Right cardiac atrium (tissue), 5 donors: Measurements from ENCODE around the gene RNF4. TPM values are rescaled to one million over a fixed set of nuclear protein-coding genes. Genes with fewer than 3 reads are reported as not detected.
A peak's percentile ranks its signal among the peaks of the same experiment; 100 is the strongest.

ENCODE experiments used
- ATAC-seq, 2 donors: fragments of 200-7000 bp; cut with Tn5 transposase; one replicate each; pipeline versions ENCODE4 v1.8.0 to v1.9.1; 2020; ENCODE audit warnings: moderate library complexity in 2 of 2, mild to moderate bottlenecking in 1 of 2
- DNase-seq, 3 donors: peaks; one replicate each; pipeline ENCODE4 v3.0.0-alpha.2; 2020
- H3K27ac ChIP-seq: one replicate; pipeline ENCODE4 v1.5.1; 2013; ENCODE audit warnings: mild to moderate bottlenecking, low read length, control low read depth, moderate library complexity
- H3K27me3 ChIP-seq: one replicate; pipeline ENCODE4 v1.6.1; 2013; ENCODE audit not compliant: control insufficient read depth, insufficient read depth
- H3K4me1 ChIP-seq: one replicate; pipeline ENCODE4 v1.6.1; 2013; ENCODE audit warnings: low read length; ENCODE audit not compliant: control insufficient read depth, insufficient read depth
- H3K4me3 ChIP-seq: one replicate; pipeline ENCODE4 v1.5.1; 2013; ENCODE audit warnings: low read length, control low read depth
- H3K9me3 ChIP-seq: one replicate; pipeline ENCODE4 v1.6.1; 2013; ENCODE audit warnings: low read length; ENCODE audit not compliant: control insufficient read depth
- WGBS: extraction: QIAGEN DNeasy Blood & Tissue Kit; methylation state at CpG from one replicate; pipeline ENCODE4 v1.1.7; 2013; 5-methylcytosine and 5-hydroxymethylcytosine counted together
- intact Hi-C, 4 donors: fragments of 100-400 bp; cut with DNase I; formaldehyde crosslinking; loops; one replicate each; pipeline versions ENCODE4 v1.11.0 to v1.14.0; 2022 to 2023
- long read RNA-seq, 4 donors: library from polyadenylated mRNA; unstranded; transcript quantifications; one replicate each; pipeline ENCODE4 v2.0.0, GENCODE V29; 2020 to 2021
- polyA plus RNA-seq: library from polyadenylated mRNA; stranded (reverse); fragments of 200-250 nt; gene quantifications from one replicate; pipeline ENCODE4 v1.2.3, GENCODE V29; 2013
- total RNA-seq, 4 donors: library from RNA; stranded (reverse); fragmentation: NEBNext Ultra II Directional; extraction: Animal tissue kit (Norgen Biotek cat#: 25700); gene quantifications; one replicate each; pipeline ENCODE4 v1.2.1, GENCODE V29; 2021
- donor health status: healthy with polysubstance abuse.
- donor health status: DM: no; HTN: yes; CAD: no.
- donor health status: DM: no; HTN: no; CAD: no.
- donor health status: DM: no; HTN: yes; CAD: no; lungs with severe emphysema.
- donor health status: DM: yes; HTN: yes; CAD: no.

RNF4 gene, protein sequence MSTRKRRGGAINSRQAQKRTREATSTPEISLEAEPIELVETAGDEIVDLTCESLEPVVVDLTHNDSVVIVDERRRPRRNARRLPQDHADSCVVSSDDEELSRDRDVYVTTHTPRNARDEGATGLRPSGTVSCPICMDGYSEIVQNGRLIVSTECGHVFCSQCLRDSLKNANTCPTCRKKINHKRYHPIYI
- total RNA-seq, result 10 to 100 TPM; 28.2 to 35.7 (median 32.1) TPM
- polyA plus RNA-seq, result 16.3 TPM
- long read RNA-seq, donor 1, partial matches to known transcripts, result 4 of 78 reads
- long read RNA-seq, donor 1, other reads (novel, unspliced or antisense), result 74 of 78 reads
- long read RNA-seq, donor 2, partial matches to known transcripts, result 0 of 26 reads
- long read RNA-seq, donor 2, other reads (novel, unspliced or antisense), result 26 of 26 reads
- long read RNA-seq, donor 3, partial matches to known transcripts, result 5 of 183 reads
- long read RNA-seq, donor 3, other reads (novel, unspliced or antisense), result 177 of 183 reads
- long read RNA-seq, donor 4, partial matches to known transcripts, result 0 of 31 reads
- long read RNA-seq, donor 4, other reads (novel, unspliced or antisense), result 31 of 31 reads

DNA sequence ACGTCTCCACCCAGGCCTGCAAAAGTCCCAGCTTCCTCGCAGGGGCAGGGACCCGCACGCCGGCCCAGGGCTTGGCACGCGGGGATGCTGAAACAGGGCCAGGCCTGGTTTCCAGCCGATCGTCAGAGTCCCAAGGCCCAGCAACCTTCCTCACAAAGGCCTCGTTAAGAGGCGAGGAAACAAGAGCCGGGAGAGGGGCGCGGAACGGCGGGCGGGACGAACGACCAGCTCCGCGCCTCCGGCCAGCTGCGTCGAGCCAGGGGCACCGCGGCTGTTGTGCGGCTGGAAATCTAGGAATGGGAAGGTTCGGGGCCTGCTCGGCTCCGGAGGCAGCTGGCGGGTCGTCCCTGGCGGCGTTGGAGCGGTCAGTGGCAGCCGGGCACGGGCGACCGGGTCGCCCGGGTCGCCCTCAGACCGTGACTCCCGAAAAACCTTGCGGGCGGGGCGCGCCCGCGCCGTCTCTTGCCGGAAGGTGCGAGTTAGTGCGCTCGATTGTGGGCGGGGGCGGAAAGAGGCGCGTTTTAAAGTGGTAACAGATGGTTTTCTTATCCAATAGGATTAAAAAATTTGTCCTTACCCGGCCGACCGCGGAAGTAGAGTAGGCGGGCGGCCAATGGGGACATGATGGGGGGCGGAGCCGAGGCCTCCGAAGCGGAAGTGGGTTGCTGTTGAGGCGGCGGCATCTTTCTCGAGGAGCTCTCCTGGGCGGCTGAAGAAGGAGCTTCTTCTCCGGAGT is at the start of gene RNF4:
Gene RNF4, plus strand, starts transcription at position 651 of the 736 bp plus-strand sequence. CDS start 21,388 bp downstream, outside the sequence.
- Histone ChIP-seq H3K4me3 (peak within 1 kb of the TSS; percentile 78), H3K4me1 (no peaks in the 10 kb centered on the region), H3K27ac (peak within 1 kb of the TSS; percentile 96), H3K27me3 (no peaks in the 10 kb centered on the region), H3K9me3 (no peaks in the 10 kb centered on the region)
- intact Hi-C loops, result loop anchor here in 2 of 4 donors (10.0 kb wide), 1 partner anchor 244 kb away; no protein-coding TSS in a partner anchor
- ATAC-seq (peak; percentile 96), DNase-seq (peak; percentile 96 to 99 (median 98))
- under 1% methylated on average over 74 of the region's 74 CpGs for WGBS

DNA sequence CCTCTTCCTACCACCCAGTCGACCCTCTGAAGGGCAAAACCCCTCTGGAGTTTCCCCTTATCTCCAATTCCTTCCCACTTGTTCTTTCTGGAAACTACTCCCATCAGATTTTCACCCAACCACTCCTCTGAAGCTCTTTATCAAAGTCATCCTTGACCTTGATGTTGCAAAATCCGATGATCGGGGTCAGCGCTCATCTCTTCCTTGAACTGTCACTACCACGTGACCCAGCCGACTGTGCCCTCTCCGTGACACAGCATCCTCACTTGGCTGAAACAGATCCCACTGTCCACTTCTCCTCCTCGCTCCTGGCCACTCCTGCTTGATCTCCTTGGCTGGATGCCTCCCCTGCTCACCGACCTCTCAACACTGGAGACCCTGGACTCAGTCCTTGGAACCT is 49.1 kb upstream of the RNF4 start:
- no peak overlapping the region for H3K4me3 ChIP-seq
- intact Hi-C loops, result loop anchor here in 2 of 4 donors (10.0 kb wide), 1 partner anchor 165 kb away; no protein-coding TSS in a partner anchor
- peaks cover 2% of the 10 kb centered on the region for H3K4me1 ChIP-seq
- H3K27ac ChIP-seq, result no peak overlapping the region
- 43% methylated on average over 9 of the region's 9 CpGs for WGBS
- ATAC-seq (no peak), DNase-seq (peak in 1 of 3 donors; percentile 43)
- no peaks in the 10 kb centered on the region for H3K27me3 ChIP-seq
- no peaks in the 10 kb centered on the region for H3K9me3 ChIP-seq

DNA sequence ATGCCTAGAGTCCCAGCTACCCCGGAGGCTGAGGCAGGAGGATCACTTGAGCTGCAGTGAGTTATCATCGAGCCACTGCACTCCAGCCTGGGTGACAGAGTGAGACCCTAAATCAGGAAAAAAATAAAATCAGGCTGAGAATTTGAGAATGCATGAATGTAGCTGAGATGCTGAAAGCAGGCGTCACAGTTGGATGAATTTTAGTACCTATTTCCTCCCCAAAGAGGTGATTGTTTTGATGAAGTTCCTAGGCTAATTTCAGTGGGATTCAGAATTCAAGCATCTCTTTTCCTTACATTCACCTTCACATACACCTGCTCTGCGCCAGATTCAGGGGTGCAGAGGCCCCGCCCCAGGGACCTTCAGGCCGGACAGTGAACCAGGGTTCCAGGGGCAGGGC is 47.0 kb upstream of the RNF4 start:
- Histone ChIP-seq H3K27me3 (no peaks in the 10 kb centered on the region), H3K4me3 (no peak overlapping the region), H3K9me3 (no peaks in the 10 kb centered on the region), H3K4me1 (no peaks in the 10 kb centered on the region), H3K27ac (no peak overlapping the region)
- WGBS, result 79% methylated on average over 6 of the region's 6 CpGs
- no peak for DNase-seq
- intact Hi-C loops, result no loop called here
- ATAC-seq, result no peak

GRCh38 chr4:2423066-2423465 is 45.8 kb upstream of the RNF4 start:
- Histone ChIP-seq H3K9me3 (no peaks in the 10 kb centered on the region), H3K4me3 (no peak overlapping the region), H3K27me3 (no peaks in the 10 kb centered on the region), H3K27ac (no peak overlapping the region), H3K4me1 (no peaks in the 10 kb centered on the region)
- 77% methylated on average over 4 of the region's 4 CpGs for WGBS
- DNase-seq (no peak), ATAC-seq (no peak)
- intact Hi-C loops, result no loop called here

DNA sequence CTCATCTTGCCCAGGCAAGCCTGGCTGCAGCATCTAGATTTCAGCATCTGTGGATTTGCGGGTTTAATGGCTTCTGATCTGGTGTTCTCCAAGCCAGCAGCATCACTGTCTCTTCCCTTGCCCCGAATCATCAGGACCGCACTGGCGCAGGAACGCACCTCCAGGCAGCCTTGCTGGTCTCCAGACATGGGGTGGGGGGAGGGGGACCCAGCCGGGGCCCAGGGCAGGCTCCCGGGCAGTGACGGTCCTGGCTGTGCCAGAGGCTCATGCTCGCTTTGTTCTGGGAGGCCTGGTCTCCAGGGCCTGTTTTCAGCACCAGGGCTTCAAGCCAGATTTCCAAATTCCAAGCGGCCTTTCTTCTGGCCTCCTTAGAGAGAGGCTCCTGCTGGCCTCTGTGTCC is 45.2 kb upstream of the RNF4 start:
- H3K27ac ChIP-seq, result no peak overlapping the region
- no peak for DNase-seq
- intact Hi-C loops, result no loop called here

GRCh38 chr4:2424581-2424980 is 44.3 kb upstream of the RNF4 start:
- no peaks in the 10 kb centered on the region for H3K27me3 ChIP-seq
- H3K27ac ChIP-seq, result no peak overlapping the region
- H3K4me3 ChIP-seq, result no peak overlapping the region
- no peaks in the 10 kb centered on the region for H3K4me1 ChIP-seq
- no peak for DNase-seq
- ATAC-seq, result no peak
- 65% methylated on average over 10 of the region's 10 CpGs for WGBS
- intact Hi-C loops, result no loop called here
- no peaks in the 10 kb centered on the region for H3K9me3 ChIP-seq

More for the DNA sequence above, 45.2 kb upstream of the RNF4 start:
- H3K9me3 ChIP-seq, result no peaks in the 10 kb centered on the region
- no peak overlapping the region for H3K4me3 ChIP-seq
- no peaks in the 10 kb centered on the region for H3K27me3 ChIP-seq
- 63% methylated on average over 10 of the region's 10 CpGs for WGBS
- ATAC-seq, result no peak
- no peaks in the 10 kb centered on the region for H3K4me1 ChIP-seq

- DNase-seq (no peak), ATAC-seq (peak in 1 of 2 donors; percentile 9)
- H3K4me3 ChIP-seq, result no peak overlapping the region
- no peak overlapping the region for H3K27ac ChIP-seq
- H3K9me3 ChIP-seq, result no peaks in the 10 kb centered on the region
- 92% methylated on average over 13 of the region's 13 CpGs for WGBS
- H3K27me3 ChIP-seq, result no peaks in the 10 kb centered on the region
- no peaks in the 10 kb centered on the region for H3K4me1 ChIP-seq
- intact Hi-C loops, result no loop called here
Measured at GRCh38 chr4:2425386-2426068, 43.4 kb upstream of the RNF4 start.

DNA sequence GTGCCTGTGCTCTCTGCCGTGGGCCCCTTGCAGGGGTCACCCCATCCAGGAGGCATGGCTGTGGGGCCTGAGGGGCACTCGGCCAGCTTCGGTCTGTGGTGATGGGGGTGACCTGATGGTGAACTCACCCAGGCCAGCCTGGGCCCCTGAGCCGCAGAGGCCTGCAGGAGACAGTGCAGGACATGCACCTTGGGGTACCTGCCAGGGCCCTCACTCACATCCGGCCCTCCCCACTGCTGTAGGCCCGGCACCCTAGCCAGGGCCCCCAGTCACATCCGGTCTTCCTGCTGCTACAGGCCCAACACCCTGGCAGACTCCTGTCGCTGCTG is 42.9 kb upstream of the RNF4 start:
- H3K27me3 ChIP-seq, result no peaks in the 10 kb centered on the region
- no peaks in the 10 kb centered on the region for H3K4me1 ChIP-seq
- H3K4me3 ChIP-seq, result no peak overlapping the region
- H3K9me3 ChIP-seq, result no peaks in the 10 kb centered on the region
- DNase-seq (no peak), ATAC-seq (no peak)
- H3K27ac ChIP-seq, result no peak overlapping the region
- intact Hi-C loops, result no loop called here
- WGBS, result 83% methylated on average over 8 of the region's 8 CpGs

GRCh38 chr4:2426711-2427275 is 42.1 kb upstream of the RNF4 start:
- intact Hi-C loops, result no loop called here
- Histone ChIP-seq H3K4me3 (no peak overlapping the region), H3K4me1 (no peaks in the 10 kb centered on the region), H3K27ac (no peak overlapping the region), H3K27me3 (no peaks in the 10 kb centered on the region), H3K9me3 (no peaks in the 10 kb centered on the region)
- DNase-seq (no peak), ATAC-seq (no peak)
- 81% methylated on average over 13 of the region's 13 CpGs for WGBS

GRCh38 chr4:2427383-2428334 is 41.2 kb upstream of the RNF4 start:
- Histone ChIP-seq H3K4me3 (no peak overlapping the region), H3K27ac (no peak overlapping the region), H3K27me3 (no peaks in the 10 kb centered on the region), H3K4me1 (no peaks in the 10 kb centered on the region), H3K9me3 (no peaks in the 10 kb centered on the region)
- intact Hi-C loops, result no loop called here
- 85% methylated on average over 23 of the region's 23 CpGs for WGBS
- ATAC-seq, result no peak
- no peak for DNase-seq
